ENCODE results near the gene ELMO1.

The ELMO1 gene

DNA sequence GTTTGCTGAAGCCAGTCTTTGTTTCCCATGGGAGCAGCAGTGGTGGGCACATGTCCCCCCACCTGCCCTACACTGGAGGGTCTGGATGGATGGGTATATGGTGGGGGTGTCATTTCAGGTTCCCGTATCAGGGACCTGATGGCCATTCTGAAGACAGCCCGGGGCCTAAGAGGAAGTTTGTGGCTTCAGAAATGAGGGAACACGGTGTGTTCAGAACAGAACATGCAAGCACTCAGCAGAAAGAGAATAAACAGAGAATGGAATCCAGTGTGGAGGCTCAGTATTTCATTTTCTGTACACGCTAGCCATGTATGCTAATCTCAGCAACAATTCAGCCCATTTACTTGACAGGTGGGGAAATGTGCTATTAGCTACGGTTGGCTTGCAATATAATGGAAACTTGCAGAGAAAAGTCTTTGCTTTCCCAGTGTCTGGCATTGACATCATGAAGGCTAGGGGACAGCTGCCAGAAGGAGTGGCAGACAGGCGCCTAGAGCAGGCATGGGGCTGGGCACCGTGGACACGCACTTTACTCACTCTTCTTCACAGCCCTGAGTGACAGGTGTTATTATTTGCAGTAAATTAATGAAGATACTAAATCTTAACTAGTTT, 98.6 kb downstream of the ELMO1 start:
- H3K79me2 ChIP-seq (ENCODE audit: insufficient read depth, low read length): no peaks in the 10 kb centered on the region
- H3K27ac ChIP-seq (ENCODE audit: low read length): no peak overlapping the region
- no peak for DNase-seq
- no peaks in the 10 kb centered on the region for H4K20me1 ChIP-seq (ENCODE audit: insufficient read depth, low read length)
- ATAC-seq (ENCODE audit: insufficient read depth, low read depth): no peak
- no peaks in the 10 kb centered on the region for H3K36me3 ChIP-seq (ENCODE audit: insufficient read depth, low read length)
- H3K9me3 ChIP-seq (ENCODE audit: insufficient read depth, low read length, severe bottlenecking): no peaks in the 10 kb centered on the region
- H2AFZ ChIP-seq (ENCODE audit: low read depth, low read length): no peak overlapping the region
- H3K9ac ChIP-seq (ENCODE audit: low read depth, low read length): no peak overlapping the region
- no peak overlapping the region for H3K4me3 ChIP-seq (ENCODE audit: low read depth in 1 of 2, low read length in 2 of 2)
- no peak for TF ChIP-seq EZH2 (IDR thresholded peaks at IDR 0.05; ENCODE audit: borderline replicate concordance, low read depth, low read length, severe bottlenecking)
- TF ChIP-seq, protein P1, sequence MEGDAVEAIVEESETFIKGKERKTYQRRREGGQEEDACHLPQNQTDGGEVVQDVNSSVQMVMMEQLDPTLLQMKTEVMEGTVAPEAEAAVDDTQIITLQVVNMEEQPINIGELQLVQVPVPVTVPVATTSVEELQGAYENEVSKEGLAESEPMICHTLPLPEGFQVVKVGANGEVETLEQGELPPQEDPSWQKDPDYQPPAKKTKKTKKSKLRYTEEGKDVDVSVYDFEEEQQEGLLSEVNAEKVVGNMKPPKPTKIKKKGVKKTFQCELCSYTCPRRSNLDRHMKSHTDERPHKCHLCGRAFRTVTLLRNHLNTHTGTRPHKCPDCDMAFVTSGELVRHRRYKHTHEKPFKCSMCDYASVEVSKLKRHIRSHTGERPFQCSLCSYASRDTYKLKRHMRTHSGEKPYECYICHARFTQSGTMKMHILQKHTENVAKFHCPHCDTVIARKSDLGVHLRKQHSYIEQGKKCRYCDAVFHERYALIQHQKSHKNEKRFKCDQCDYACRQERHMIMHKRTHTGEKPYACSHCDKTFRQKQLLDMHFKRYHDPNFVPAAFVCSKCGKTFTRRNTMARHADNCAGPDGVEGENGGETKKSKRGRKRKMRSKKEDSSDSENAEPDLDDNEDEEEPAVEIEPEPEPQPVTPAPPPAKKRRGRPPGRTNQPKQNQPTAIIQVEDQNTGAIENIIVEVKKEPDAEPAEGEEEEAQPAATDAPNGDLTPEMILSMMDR (IDR thresholded peaks at IDR 0.05; ENCODE audit: borderline replicate concordance, extremely low read depth, low read length, poor library complexity, severe bottlenecking): no peak
- H3K4me1 ChIP-seq (ENCODE audit: insufficient read depth, low read length): peaks cover 28% of the 10 kb centered on the region
- no peak overlapping the region for H3K4me2 ChIP-seq (ENCODE audit: insufficient read depth, low read length)
- H3K27me3 ChIP-seq (ENCODE audit: insufficient read depth, low read length, poor library complexity): no peaks in the 10 kb centered on the region

DNA sequence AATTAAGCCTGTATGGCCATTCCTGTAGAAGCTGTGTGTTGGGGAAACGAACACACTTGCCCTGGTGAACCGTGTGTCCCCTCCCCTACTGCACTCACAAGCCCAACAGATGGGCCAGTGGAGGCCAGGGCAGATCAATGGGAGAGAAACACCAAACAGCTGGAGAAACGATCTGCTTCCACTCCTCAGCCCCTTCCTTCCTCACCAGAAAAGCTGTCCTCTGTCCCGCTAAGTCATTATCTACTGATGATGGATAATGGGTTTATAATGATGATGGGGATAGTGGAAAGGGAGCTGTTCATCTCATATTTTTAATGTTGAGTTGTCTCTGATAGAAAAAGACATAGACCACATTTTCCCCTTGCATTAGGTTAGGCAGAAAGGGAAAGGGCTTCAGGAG, 99.7 kb downstream of the ELMO1 start:
- Histone ChIP-seq H3K27ac (ENCODE audit: low read length) (no peak overlapping the region), H3K9me3 (ENCODE audit: insufficient read depth, low read length, severe bottlenecking) (no peaks in the 10 kb centered on the region), H4K20me1 (ENCODE audit: insufficient read depth, low read length) (no peaks in the 10 kb centered on the region), H3K4me1 (ENCODE audit: insufficient read depth, low read length) (peaks cover 19% of the 10 kb centered on the region), H3K9ac (ENCODE audit: low read depth, low read length) (no peak overlapping the region), H3K36me3 (ENCODE audit: insufficient read depth, low read length) (no peaks in the 10 kb centered on the region), H3K27me3 (ENCODE audit: insufficient read depth, low read length, poor library complexity) (no peaks in the 10 kb centered on the region), H3K4me3 (ENCODE audit: low read depth in 1 of 2, low read length in 2 of 2) (no peak overlapping the region), H3K4me2 (ENCODE audit: insufficient read depth, low read length) (no peak overlapping the region), H2AFZ (ENCODE audit: low read depth, low read length) (no peak overlapping the region), H3K79me2 (ENCODE audit: insufficient read depth, low read length) (no peaks in the 10 kb centered on the region)
- no peak for ATAC-seq (ENCODE audit: insufficient read depth, low read depth)
- TF ChIP-seq, protein P1 (IDR thresholded peaks at IDR 0.05; ENCODE audit: borderline replicate concordance, extremely low read depth, low read length, poor library complexity, severe bottlenecking): no peak
- TF ChIP-seq EZH2 (IDR thresholded peaks at IDR 0.05; ENCODE audit: borderline replicate concordance, low read depth, low read length, severe bottlenecking): no peak
- DNase-seq: no peak

DNA sequence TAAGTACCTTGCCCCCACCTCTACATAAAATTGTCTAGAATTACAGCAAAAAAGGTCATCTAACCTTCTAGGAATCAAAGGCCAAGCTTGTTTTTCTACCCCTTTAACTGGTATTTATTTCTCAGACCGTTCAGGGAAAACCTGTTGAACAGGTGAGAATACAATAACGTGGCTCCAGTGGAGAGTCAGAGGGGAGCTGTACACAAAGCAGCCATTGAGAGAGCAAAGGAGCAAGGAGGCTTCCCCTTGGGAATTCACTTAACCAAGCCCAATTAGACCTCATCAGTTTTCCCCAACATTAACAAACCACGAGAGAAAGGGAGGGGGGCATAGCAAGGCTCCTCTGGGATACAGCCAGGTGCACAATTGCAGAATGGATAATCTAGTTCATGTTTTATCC, 101.9 kb downstream of the ELMO1 start:
- Histone ChIP-seq H3K4me1 (ENCODE audit: insufficient read depth, low read length) (peaks cover 17% of the 10 kb centered on the region), H3K4me2 (ENCODE audit: insufficient read depth, low read length) (no peak overlapping the region), H3K9ac (ENCODE audit: low read depth, low read length) (no peak overlapping the region; the same call in 1 of the 2 replicates), H3K27me3 (ENCODE audit: insufficient read depth, low read length, poor library complexity) (no peaks in the 10 kb centered on the region), H4K20me1 (ENCODE audit: insufficient read depth, low read length) (no peaks in the 10 kb centered on the region), H3K79me2 (ENCODE audit: insufficient read depth, low read length) (peaks cover 18% of the 10 kb centered on the region), H3K27ac (ENCODE audit: low read length) (no peak overlapping the region), H2AFZ (ENCODE audit: low read depth, low read length) (no peak overlapping the region), H3K36me3 (ENCODE audit: insufficient read depth, low read length) (no peaks in the 10 kb centered on the region), H3K9me3 (ENCODE audit: insufficient read depth, low read length, severe bottlenecking) (no peaks in the 10 kb centered on the region), H3K4me3 (ENCODE audit: low read depth in 1 of 2, low read length in 2 of 2) (no peak overlapping the region)
- DNase-seq: no peak
- no peak for ATAC-seq (ENCODE audit: insufficient read depth, low read depth)
- TF ChIP-seq EZH2 (IDR thresholded peaks at IDR 0.05; ENCODE audit: borderline replicate concordance, low read depth, low read length, severe bottlenecking): no peak
- TF ChIP-seq, protein P1 (IDR thresholded peaks at IDR 0.05; ENCODE audit: borderline replicate concordance, extremely low read depth, low read length, poor library complexity, severe bottlenecking): no peak

Data from DND-41 (cell line).